Epithelial cell of esophagus (primary cell): ENCODE results near the gene SPHK1.

Experiments used
- DNase-seq: peaks from one replicate; pipeline ENCODE4 v3.0.0; 2010; ENCODE audit warnings: low read depth
- H3K4me3 ChIP-seq: 2 replicates; pipeline ENCODE4 v1.5.1; 2011; ENCODE audit warnings: mild to moderate bottlenecking, low read length, control low read depth
- CTCF ChIP-seq: IDR thresholded peaks from 2 replicates; pipeline ENCODE4 v1.5.1; 2011; ENCODE audit warnings: low read depth, mild to moderate bottlenecking, low read length, control low read depth, inconsistent platforms; ENCODE audit not compliant: insufficient read depth; ENCODE audit errors: missing control alignments

Gene SPHK1

GRCh38 chr17:76370261-76370993, 14.0 kb upstream of the SPHK1 start:
- H3K4me3 ChIP-seq = no peak overlapping the region
- DNase-seq = peak; percentile 93
- peak; percentile 57 for TF ChIP-seq CTCF

GRCh38 chr17:76371656-76372628, 12.5 kb upstream of the SPHK1 start:
- no peak overlapping the region for H3K4me3 ChIP-seq
- no peak for TF ChIP-seq CTCF
- DNase-seq = peak; percentile 96

GRCh38 chr17:76376318-76377133, 7.9 kb upstream of the SPHK1 start:
- no peak for TF ChIP-seq CTCF
- H3K4me3 ChIP-seq = no peak overlapping the region
- DNase-seq = no peak

- DNase-seq = no peak
- no peak for TF ChIP-seq CTCF
- no peak overlapping the region for H3K4me3 ChIP-seq
These were observed 5.7 kb upstream of the SPHK1 start for GRCh38 chr17:76378548-76379274.

GRCh38 chr17:76379275-76379641, 5.2 kb upstream of the SPHK1 start:
- no peak for DNase-seq
- no peak for TF ChIP-seq CTCF
- H3K4me3 ChIP-seq = no peak overlapping the region
